Chondrocyte (in vitro differentiated cells): ENCODE measurements around the gene AOX1. TPM values are rescaled to one million over a fixed set of nuclear protein-coding genes. Genes with fewer than 3 reads are reported as not detected.

Experiments
- DNase-seq: peaks from one replicate; pipeline ENCODE4 v3.0.0; 2021; ENCODE audit warnings: mixed read lengths, low spot score
- H3K27ac Mint-ChIP-seq: one replicate; pipeline ENCODE4 v1.8.0; 2021; ENCODE audit warnings: mild to moderate bottlenecking, moderate library complexity, mixed read lengths; ENCODE audit not compliant: unreplicated experiment
- H3K27me3 Mint-ChIP-seq: 2 replicates; pipeline ENCODE4 v1.8.0; 2021; ENCODE audit warnings: low read depth, mixed read lengths
- H3K36me3 Mint-ChIP-seq: 2 replicates; pipeline ENCODE4 v1.8.0; 2021; ENCODE audit warnings: low read depth, mixed read lengths
- H3K4me1 Mint-ChIP-seq: 2 replicates; pipeline ENCODE4 v1.8.0; 2021; ENCODE audit warnings: low read depth, mild to moderate bottlenecking, mixed read lengths
- H3K4me3 Mint-ChIP-seq: one replicate; pipeline ENCODE4 v1.8.0; 2021; ENCODE audit warnings: mild to moderate bottlenecking, moderate library complexity, mixed read lengths; ENCODE audit not compliant: unreplicated experiment
- H3K9me3 Mint-ChIP-seq: 2 replicates; pipeline ENCODE4 v1.8.0; 2021; ENCODE audit warnings: low read depth, mixed read lengths
- total RNA-seq: library from RNA; stranded (reverse); gene quantifications from 3 replicates; pipeline ENCODE4 v1.2.1, GENCODE V29; 2021
- TF ChIP-seq, protein P1 (sequence below): fragments of 200-600 bp; sonication (generic); IDR thresholded peaks from 2 replicates; pipeline ENCODE4 v1.5.0; 2021; ENCODE audit warnings: antibody characterized with exemption, mild to moderate bottlenecking, moderate library complexity

AOX1 gene
- total RNA-seq, 1 donor from 2014 or later, result 1.7 TPM

DNA sequence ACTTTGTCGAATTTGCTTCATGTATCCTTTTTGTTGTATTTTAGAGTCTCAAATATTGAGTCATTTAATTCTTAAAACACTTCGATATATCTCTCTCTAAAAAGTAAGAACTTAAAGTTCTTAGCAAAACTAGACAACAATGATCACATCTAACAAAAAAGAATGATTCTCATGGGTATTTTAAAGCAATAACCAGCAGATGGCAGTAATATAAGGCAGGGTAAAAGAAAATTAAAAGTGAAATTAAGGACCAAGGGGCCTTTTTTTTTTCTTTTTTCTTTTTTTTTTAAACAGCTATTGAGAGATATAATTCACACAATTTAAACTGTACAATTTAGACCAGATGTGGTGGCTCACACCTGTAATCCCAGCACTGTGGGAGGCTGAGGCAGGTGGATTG is 9.9 kb upstream of the AOX1 start:
- TF ChIP-seq, protein P1, sequence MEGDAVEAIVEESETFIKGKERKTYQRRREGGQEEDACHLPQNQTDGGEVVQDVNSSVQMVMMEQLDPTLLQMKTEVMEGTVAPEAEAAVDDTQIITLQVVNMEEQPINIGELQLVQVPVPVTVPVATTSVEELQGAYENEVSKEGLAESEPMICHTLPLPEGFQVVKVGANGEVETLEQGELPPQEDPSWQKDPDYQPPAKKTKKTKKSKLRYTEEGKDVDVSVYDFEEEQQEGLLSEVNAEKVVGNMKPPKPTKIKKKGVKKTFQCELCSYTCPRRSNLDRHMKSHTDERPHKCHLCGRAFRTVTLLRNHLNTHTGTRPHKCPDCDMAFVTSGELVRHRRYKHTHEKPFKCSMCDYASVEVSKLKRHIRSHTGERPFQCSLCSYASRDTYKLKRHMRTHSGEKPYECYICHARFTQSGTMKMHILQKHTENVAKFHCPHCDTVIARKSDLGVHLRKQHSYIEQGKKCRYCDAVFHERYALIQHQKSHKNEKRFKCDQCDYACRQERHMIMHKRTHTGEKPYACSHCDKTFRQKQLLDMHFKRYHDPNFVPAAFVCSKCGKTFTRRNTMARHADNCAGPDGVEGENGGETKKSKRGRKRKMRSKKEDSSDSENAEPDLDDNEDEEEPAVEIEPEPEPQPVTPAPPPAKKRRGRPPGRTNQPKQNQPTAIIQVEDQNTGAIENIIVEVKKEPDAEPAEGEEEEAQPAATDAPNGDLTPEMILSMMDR, result peak; percentile 79
- no peak overlapping the region for H3K27ac Mint-ChIP-seq
- H3K4me1 Mint-ChIP-seq, result no peaks in the 10 kb centered on the region
- no peaks in the 10 kb centered on the region for H3K27me3 Mint-ChIP-seq
- no peak for DNase-seq
- H3K36me3 Mint-ChIP-seq, result peaks cover 4% of the 10 kb centered on the region
- H3K9me3 Mint-ChIP-seq, result peaks cover 3% of the 10 kb centered on the region
- H3K4me3 Mint-ChIP-seq, result no peak overlapping the region

DNA sequence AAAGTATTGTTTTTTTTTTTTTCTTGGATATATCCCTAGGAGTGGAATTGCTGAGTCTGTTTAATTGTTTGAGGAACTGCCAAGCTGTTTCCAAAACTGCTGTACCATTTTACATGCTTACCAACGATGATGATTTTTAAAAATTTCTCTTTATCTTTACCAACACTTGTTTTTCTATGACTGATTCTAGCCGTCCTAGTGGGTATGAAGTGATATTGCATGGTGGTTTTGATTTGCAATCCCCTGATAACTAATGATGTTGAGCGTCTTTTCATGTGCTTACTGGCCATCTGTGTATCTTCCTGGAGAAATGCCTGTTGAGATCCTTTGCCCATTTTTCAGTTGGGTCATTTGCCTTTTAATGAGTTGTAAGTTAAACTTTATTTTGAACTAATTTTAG is 8.8 kb upstream of the AOX1 start:
- no peaks in the 10 kb centered on the region for H3K36me3 Mint-ChIP-seq
- H3K27me3 Mint-ChIP-seq, result no peaks in the 10 kb centered on the region
- peaks cover 3% of the 10 kb centered on the region for H3K9me3 Mint-ChIP-seq
- no peak for DNase-seq
- TF ChIP-seq, protein P1, result no peak
- no peak overlapping the region for H3K27ac Mint-ChIP-seq
- H3K4me1 Mint-ChIP-seq, result no peaks in the 10 kb centered on the region
- no peak overlapping the region for H3K4me3 Mint-ChIP-seq

- no peaks in the 10 kb centered on the region for H3K4me1 Mint-ChIP-seq
- DNase-seq, result no peak
- H3K36me3 Mint-ChIP-seq, result no peaks in the 10 kb centered on the region
- H3K9me3 Mint-ChIP-seq, result peaks cover 3% of the 10 kb centered on the region
- no peak overlapping the region for H3K27ac Mint-ChIP-seq
- no peak overlapping the region for H3K4me3 Mint-ChIP-seq
- TF ChIP-seq, protein P1, result peak; percentile 69
- no peaks in the 10 kb centered on the region for H3K27me3 Mint-ChIP-seq
These were observed 7.0 kb upstream of the AOX1 start for GRCh38 chr2:200578778-200579177.

- TF ChIP-seq, protein P1, result no peak
- Mint-ChIP-seq H3K27me3 (no peaks in the 10 kb centered on the region), H3K36me3 (no peaks in the 10 kb centered on the region), H3K4me3 (no peak overlapping the region), H3K4me1 (peaks cover 8% of the 10 kb centered on the region), H3K9me3 (no peaks in the 10 kb centered on the region), H3K27ac (no peak overlapping the region)
- no peak for DNase-seq
These were observed 1.2 kb upstream of the AOX1 start for GRCh38 chr2:200584639-200585038.

GRCh38 chr2:200585340-200585729 is 479 bp upstream of the AOX1 start:
- TF ChIP-seq, protein P1, result no peak
- Mint-ChIP-seq H3K4me1 (peaks cover 8% of the 10 kb centered on the region), H3K4me3 (peak overlapping the region; percentile 71), H3K27ac (no peak overlapping the region), H3K9me3 (no peaks in the 10 kb centered on the region), H3K27me3 (no peaks in the 10 kb centered on the region), H3K36me3 (no peaks in the 10 kb centered on the region)
- no peak for DNase-seq
